HUES64 (cell line): Measurements from ENCODE around the gene ENPP1.
A peak's percentile ranks its signal among the peaks of the same experiment; 100 is the strongest.
"Not testable (repeated sequence)": the region's sequence is repeated elsewhere in the genome, so short reads cannot be mapped to it uniquely, and the experiment has no call there.

ENCODE experiments used
- H3K27ac ChIP-seq: 2 replicates; pipeline ENCODE4 v1.7.0; 2013; ENCODE audit warnings: low read depth, low read length, inconsistent platforms
- H3K27me3 ChIP-seq: 2 replicates; pipeline ENCODE4 v1.6.1; 2013; ENCODE audit warnings: mild to moderate bottlenecking, low read length; ENCODE audit not compliant: insufficient read depth
- H3K36me3 ChIP-seq: 2 replicates; pipeline ENCODE4 v1.6.1; 2013; ENCODE audit warnings: mild to moderate bottlenecking, low read length; ENCODE audit not compliant: insufficient read depth
- H3K4me1 ChIP-seq: 2 replicates; pipeline ENCODE4 v1.6.1; 2013; ENCODE audit warnings: mild to moderate bottlenecking, low read length, moderate library complexity; ENCODE audit not compliant: insufficient read depth
- H3K4me3 ChIP-seq: 2 replicates; pipeline ENCODE4 v1.5.1; 2013; ENCODE audit warnings: mild to moderate bottlenecking, low read length, moderate library complexity
- H3K9ac ChIP-seq: 2 replicates; pipeline ENCODE4 v1.6.1; 2013; ENCODE audit warnings: mild to moderate bottlenecking, low read depth, low read length
- H3K9me3 ChIP-seq: 2 replicates; pipeline ENCODE4 v1.6.1; 2013; ENCODE audit warnings: low read depth, low read length; ENCODE audit not compliant: insufficient read depth
- WGBS: fragments of 150-250, 120-280 bp; methylation state at CpG from one replicate; pipeline ENCODE4 v1.1.7; 2013; ENCODE audit warnings: missing lambda C conversion rate; 5-methylcytosine and 5-hydroxymethylcytosine counted together

The ENPP1 gene

DNA sequence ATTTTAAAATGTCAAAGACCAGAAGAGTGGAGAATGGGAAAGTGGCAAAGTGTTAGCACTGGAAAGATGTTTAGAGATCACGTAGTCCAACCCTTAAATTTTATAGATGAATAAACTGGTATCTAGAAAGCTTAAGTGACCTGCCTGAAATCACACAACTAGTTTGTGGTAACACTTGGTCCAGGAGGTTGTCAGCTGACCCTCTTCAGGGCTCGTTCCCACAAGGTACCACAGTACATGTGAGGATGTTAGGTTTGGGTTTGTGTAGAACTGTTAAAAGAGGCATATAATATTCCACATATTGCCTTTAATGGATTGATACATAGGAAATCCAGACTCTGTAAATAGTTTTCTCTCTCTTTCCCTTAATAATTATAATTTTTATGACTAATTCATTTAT, 39.1 kb downstream of the ENPP1 start:
- no peak overlapping the region for H3K27ac ChIP-seq
- H3K9ac ChIP-seq: no peak overlapping the region
- no peaks in the 10 kb centered on the region for H3K27me3 ChIP-seq
- no peaks in the 10 kb centered on the region for H3K9me3 ChIP-seq
- peaks cover 5% of the 10 kb centered on the region; the same call in 1 of the 2 replicates for H3K4me1 ChIP-seq
- 87% methylated on average over 2 of the region's 2 CpGs for WGBS
- H3K36me3 ChIP-seq: peaks cover 15% of the 10 kb centered on the region
- no peak overlapping the region for H3K4me3 ChIP-seq

DNA sequence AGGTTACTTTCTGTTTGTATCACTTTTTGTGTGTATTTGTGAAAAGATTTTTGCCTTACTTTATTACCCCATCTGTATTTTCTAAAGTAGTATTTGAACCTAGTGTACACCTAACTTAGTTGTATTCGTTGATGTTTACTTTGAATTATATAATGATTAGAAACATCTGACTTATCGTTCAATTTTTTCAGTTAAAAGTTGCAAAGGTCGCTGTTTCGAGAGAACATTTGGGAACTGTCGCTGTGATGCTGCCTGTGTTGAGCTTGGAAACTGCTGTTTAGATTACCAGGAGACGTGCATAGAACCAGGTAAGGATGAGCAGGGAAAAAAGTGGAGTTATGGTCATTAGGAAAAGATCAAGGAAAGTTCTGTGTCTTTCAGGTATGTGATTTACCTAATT, 42.0 kb downstream of the ENPP1 start:
- Histone ChIP-seq H3K4me3 (no peak overlapping the region), H3K27ac (no peak overlapping the region), H3K9me3 (no peaks in the 10 kb centered on the region), H3K9ac (no peak overlapping the region), H3K4me1 (no peaks in the 10 kb centered on the region), H3K36me3 (peaks cover 24% of the 10 kb centered on the region), H3K27me3 (no peaks in the 10 kb centered on the region)
- 96% methylated on average over 6 of the region's 6 CpGs for WGBS

GRCh38 chr6:131851049-131851769, 43.4 kb downstream of the ENPP1 start:
- Histone ChIP-seq H3K4me1 (no peaks in the 10 kb centered on the region), H3K27ac (no peak overlapping the region), H3K27me3 (no peaks in the 10 kb centered on the region), H3K9ac (no peak overlapping the region), H3K9me3 (peaks cover 5% of the 10 kb centered on the region; the same call in 1 of the 2 replicates), H3K4me3 (no peak overlapping the region), H3K36me3 (peaks cover 37% of the 10 kb centered on the region)
- 98% methylated on average over 6 of the region's 8 CpGs for WGBS

- Histone ChIP-seq H3K9me3 (peaks cover 5% of the 10 kb centered on the region; the same call in 1 of the 2 replicates), H3K9ac (no peak overlapping the region)
Observed at GRCh38 chr6:131852200-131852599, 44.4 kb downstream of the ENPP1 start.

DNA sequence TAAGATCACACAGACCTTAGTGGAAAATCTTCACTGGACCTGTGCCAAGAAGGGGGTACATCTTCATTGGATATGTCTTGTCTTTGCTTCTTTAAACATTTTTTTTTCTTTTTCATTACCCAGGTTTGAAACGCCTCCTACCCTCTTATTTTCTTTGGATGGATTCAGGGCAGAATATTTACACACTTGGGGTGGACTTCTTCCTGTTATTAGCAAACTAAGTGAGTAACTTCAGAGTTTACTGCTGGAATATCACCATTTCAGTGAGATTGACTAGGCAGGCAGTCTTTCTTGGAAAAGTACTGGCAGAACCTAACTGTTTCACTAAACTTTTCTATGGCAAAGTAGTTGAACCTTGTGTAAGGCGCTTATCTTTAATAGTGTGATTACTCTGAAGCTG, 47.0 kb downstream of the ENPP1 start:
- no peaks in the 10 kb centered on the region for H3K27me3 ChIP-seq
- H3K4me3 ChIP-seq: no peak overlapping the region
- H3K4me1 ChIP-seq: peaks cover 2% of the 10 kb centered on the region
- 93% methylated on average over 2 of the region's 2 CpGs for WGBS
- H3K36me3 ChIP-seq: peaks cover 37% of the 10 kb centered on the region
- no peak overlapping the region for H3K9ac ChIP-seq
- no peak overlapping the region for H3K27ac ChIP-seq
- peaks cover 5% of the 10 kb centered on the region; the same call in 1 of the 2 replicates for H3K9me3 ChIP-seq

More at GRCh38 chr6:131852200-131852599, 44.4 kb downstream of the ENPP1 start:
- Histone ChIP-seq H3K4me1 (no peaks in the 10 kb centered on the region), H3K27me3 (no peaks in the 10 kb centered on the region), H3K4me3 (no peak overlapping the region), H3K27ac (no peak overlapping the region), H3K36me3 (peaks cover 37% of the 10 kb centered on the region)

DNA sequence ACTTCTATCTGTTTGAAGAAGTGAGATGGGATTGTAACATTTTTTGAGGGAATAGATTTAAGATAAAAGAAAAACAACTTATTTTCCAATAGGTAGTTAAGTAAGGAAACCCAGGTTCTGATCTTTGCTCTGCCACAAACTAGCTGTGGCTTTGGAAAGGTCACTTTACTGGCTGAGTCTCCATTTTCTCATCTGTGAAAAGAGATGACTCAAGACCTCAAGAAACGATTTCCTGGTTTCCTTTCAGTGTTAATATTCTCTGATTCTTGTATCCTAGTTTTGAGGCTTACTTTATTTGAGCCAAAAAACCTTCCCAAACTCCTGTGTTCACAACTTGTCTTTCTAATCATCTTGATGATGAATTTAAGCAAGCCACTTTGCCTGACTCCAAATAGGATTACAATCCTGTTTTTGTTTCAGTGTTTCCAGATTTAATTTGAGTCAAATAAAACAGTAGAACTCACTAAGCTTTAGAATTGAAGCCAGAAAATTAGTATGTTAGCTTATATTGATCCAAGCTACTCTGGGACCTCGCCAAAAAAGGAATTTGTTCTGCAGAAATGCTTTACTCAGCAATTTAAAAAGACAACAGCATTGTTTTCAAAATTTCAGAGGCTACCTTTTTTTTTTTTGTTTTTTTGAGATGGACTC, 51.1 kb downstream of the ENPP1 start:
- WGBS: 88% methylated on average over 2 of the region's 2 CpGs

DNA sequence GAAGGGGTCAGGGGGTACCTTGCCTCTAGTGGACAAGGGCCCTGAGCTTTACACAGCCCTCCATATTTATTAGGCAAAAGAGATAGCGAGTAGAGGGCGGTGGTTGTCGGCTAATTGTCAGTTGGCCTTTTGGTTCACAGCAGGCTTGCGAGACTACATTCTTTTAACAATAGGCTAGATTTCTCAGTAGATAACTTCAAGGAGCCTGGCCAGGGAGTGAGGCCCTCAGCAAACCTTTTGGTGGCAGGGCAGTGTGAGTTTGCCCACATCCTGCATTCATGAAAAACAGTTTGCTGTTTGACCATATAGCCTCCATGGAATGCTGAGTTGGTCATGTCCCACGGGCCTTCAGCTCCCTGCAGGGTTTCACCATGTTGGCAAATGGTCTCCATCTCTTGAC, 51.8 kb downstream of the ENPP1 start:
- not testable (repeated sequence) for H3K4me3 ChIP-seq, H3K27me3 ChIP-seq, H3K9ac ChIP-seq, H3K9me3 ChIP-seq
- 58% methylated on average over 5 of the region's 5 CpGs for WGBS
- peaks cover 15% of the 10 kb centered on the region for H3K4me1 ChIP-seq
- H3K27ac ChIP-seq: peak overlapping the region; percentile 20; the same call in 1 of the 2 replicates
- H3K36me3 ChIP-seq: peaks cover 26% of the 10 kb centered on the region

More for the DNA sequence above, 51.1 kb downstream of the ENPP1 start:
- H3K27me3 ChIP-seq: no peaks in the 10 kb centered on the region
- peak overlapping the region; percentile 46; the same call in 1 of the 2 replicates for H3K27ac ChIP-seq
- H3K9ac ChIP-seq: no peak overlapping the region
- peaks cover 15% of the 10 kb centered on the region for H3K4me1 ChIP-seq
- H3K36me3 ChIP-seq: peaks cover 22% of the 10 kb centered on the region
- peaks cover 5% of the 10 kb centered on the region; the same call in 1 of the 2 replicates for H3K9me3 ChIP-seq
- no peak overlapping the region for H3K4me3 ChIP-seq

DNA sequence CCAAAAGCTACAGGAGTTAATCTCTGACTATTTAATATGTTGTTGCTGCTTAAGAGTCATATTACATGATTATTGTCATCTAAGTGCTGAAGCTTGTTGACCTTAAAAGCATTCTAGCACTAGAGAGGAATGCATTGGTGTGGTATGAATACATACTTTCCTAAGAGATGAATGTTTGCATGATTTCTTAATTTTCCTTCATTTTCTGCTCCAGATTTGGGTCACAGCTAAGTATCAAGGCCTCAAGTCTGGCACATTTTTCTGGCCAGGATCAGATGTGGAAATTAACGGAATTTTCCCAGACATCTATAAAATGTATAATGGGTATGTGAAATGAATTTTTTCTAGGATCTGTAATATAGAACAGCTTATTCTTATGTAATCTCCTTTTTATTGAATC, 53.6 kb downstream of the ENPP1 start:
- no peak overlapping the region for H3K27ac ChIP-seq
- 100% methylated on average over 1 of the region's 1 CpG for WGBS
- no peak overlapping the region for H3K9ac ChIP-seq
- H3K27me3 ChIP-seq: no peaks in the 10 kb centered on the region
- no peaks in the 10 kb centered on the region for H3K9me3 ChIP-seq
- peaks cover 17% of the 10 kb centered on the region for H3K36me3 ChIP-seq
- peaks cover 15% of the 10 kb centered on the region for H3K4me1 ChIP-seq
- no peak overlapping the region for H3K4me3 ChIP-seq

GRCh38 chr6:131862476-131862875, 54.7 kb downstream of the ENPP1 start:
- Histone ChIP-seq H3K9ac (no peak overlapping the region), H3K9me3 (no peaks in the 10 kb centered on the region), H3K36me3 (peaks cover 17% of the 10 kb centered on the region), H3K4me3 (no peak overlapping the region), H3K27ac (no peak overlapping the region), H3K4me1 (peaks cover 15% of the 10 kb centered on the region), H3K27me3 (no peaks in the 10 kb centered on the region)
- WGBS: 94% methylated on average over 5 of the region's 5 CpGs

DNA sequence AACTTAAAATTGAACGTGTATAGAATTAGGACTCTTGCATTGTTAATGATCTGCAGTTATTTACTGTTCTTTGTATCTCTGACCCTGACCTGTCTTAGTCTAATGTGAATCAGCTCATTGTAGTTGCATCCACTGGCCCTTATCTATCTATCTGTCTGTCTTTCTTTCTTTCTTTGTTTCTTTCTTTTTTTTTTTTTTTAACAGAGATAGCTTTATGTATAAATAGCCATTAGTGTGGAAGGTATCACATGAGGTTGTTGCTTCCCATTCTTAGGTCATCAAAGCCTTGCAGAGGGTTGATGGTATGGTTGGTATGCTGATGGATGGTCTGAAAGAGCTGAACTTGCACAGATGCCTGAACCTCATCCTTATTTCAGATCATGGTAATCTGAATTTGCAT, 59.9 kb downstream of the ENPP1 start:
- H3K4me3 ChIP-seq: no peak overlapping the region
- H3K36me3 ChIP-seq: peaks cover 23% of the 10 kb centered on the region
- H3K27me3 ChIP-seq: no peaks in the 10 kb centered on the region
- H3K9me3 ChIP-seq: no peaks in the 10 kb centered on the region
- WGBS: 86% methylated on average over 1 of the region's 1 CpG
- no peak overlapping the region for H3K27ac ChIP-seq
- no peak overlapping the region for H3K9ac ChIP-seq
- peaks cover 3% of the 10 kb centered on the region; the same call in 1 of the 2 replicates for H3K4me1 ChIP-seq

GRCh38 chr6:131868836-131869235, 61.0 kb downstream of the ENPP1 start:
- Histone ChIP-seq H3K4me1 (no peaks in the 10 kb centered on the region), H3K9me3 (no peaks in the 10 kb centered on the region), H3K27me3 (no peaks in the 10 kb centered on the region), H3K9ac (no peak overlapping the region), H3K27ac (no peak overlapping the region), H3K36me3 (peaks cover 26% of the 10 kb centered on the region), H3K4me3 (no peak overlapping the region)
- 96% methylated on average over 1 of the region's 3 CpGs for WGBS
